Measurements from ENCODE around the gene IGSF21.

The IGSF21 gene

DNA sequence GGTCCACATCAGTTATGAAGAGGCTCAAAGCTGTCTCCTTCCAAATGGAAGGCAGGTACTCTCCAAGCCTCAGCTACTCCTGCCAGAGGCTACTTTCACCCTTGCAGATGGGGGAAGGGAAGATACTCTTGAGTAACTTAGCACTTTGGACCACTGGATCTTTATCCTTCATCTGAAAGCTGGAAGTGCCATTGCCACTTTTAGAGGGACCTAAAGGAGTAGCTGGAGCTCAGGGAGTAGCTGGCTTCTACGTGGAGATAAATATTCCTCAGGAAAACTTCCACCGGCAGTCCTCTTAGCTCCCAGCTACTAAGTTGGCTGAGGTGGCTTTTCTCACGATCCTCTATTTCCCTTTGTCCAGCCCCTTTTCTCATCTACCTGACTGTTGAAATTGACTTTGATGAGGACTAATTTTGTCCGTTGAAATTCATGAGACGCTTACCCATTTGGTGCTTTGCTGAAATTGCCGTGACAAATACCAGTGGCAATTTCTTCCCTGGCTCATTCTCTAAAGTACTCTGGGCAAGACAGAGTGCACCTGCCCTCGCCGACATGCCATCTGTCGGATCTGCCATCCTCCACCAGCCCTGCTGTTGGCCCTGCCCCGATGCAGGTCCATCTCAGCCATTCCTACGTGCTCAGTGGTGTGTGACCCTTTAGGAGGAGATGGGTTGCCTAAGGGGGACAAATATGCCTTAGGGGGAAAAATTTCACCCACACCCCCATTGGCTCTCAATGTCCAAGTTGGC, 13.6 kb downstream of the IGSF21 start:
- DNase-seq, result no peak

DNA sequence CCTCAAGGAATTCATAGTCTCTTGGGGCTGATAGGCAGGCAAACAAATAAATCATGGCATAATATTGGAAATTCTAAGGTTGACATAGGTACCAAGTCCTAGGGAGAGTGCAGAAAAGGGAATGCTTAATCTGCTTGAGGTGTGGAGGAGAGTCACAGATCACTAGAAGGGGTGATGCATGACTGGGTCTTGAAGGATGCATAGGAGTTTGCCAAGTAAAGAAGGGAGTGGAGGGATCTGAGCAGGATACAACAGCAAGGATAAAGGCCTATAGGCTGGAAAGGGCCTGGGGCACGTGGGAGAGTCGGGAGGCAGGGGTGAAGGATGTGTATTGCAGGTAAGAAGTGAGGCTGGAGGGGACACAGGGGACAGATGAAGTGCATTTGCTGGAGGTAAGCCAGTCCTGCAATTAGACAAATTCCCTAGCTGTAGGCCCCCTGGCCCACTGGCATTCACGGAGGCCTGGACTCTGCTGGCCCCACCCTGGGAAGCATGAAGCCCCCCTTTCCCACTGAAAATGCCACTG, 15.9 kb downstream of the IGSF21 start:
- no peak for DNase-seq

GRCh38 chr1:18124977-18125376, 17.4 kb downstream of the IGSF21 start:
- no peak for DNase-seq

DNA sequence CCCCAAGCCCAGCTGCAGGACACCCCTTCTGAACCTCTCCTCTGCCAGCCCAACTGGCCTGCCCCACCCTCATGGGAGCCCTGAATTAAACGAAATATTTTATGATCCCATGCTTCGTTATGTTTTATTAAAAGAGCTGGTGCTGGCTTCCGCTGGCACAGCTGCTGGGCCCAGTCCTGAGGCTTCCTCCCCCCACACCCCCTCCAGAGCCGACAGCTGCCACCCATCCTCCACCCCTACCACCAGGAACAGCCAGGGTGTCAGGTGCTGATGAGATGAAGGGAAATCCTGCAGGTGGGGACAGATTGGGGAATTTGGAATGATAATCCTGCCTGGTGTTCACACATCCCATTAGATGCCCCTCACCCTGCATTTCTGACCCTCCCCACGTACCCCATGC, 19.0 kb downstream of the IGSF21 start:
- DNase-seq, result no peak

DNA sequence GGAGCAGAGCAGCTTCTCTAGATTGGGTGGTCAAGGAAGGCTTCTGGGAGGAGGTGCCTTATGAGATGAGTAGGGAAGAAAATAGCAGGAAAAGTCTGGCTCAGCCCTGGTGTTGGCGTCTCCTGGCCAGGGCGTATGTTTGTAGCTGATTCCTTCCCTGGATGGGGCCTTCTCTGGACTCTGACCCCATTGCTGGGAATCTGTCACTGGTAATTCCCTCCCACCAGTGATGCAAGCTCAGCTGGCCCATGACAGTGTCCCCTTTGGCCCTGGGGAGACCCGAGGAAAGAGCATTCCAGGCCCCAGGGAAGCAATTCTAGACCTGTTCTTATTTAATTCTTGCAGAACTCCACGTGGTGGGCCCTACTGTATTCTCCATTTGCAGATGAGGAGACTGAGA, 20.7 kb downstream of the IGSF21 start:
- DNase-seq, result no peak

DNA sequence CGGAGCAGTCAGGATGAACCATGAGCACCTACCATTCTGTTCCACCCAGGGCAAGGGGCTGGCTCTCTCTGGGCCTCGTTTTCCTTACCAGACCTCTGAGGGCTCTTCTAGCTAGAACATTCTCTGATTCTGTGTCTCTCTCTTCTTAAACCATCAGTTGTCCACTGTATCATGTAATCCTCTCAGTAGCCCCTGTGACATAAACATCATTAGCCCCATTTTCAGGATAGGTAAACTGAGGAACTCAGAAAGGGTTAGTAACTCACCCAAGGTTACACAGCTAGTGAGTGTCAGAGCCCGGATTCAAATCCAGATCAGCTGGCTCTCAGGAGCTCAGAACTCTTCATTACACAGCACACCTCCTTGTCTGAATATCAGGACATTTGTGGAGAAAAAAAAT, 22.8 kb downstream of the IGSF21 start:
- DNase-seq, result no peak

GRCh38 chr1:18132022-18132710, 24.6 kb downstream of the IGSF21 start:
- DNase-seq, result no peak

- no peak for DNase-seq
Measured at GRCh38 chr1:18132711-18133541, 25.3 kb downstream of the IGSF21 start.

DNA sequence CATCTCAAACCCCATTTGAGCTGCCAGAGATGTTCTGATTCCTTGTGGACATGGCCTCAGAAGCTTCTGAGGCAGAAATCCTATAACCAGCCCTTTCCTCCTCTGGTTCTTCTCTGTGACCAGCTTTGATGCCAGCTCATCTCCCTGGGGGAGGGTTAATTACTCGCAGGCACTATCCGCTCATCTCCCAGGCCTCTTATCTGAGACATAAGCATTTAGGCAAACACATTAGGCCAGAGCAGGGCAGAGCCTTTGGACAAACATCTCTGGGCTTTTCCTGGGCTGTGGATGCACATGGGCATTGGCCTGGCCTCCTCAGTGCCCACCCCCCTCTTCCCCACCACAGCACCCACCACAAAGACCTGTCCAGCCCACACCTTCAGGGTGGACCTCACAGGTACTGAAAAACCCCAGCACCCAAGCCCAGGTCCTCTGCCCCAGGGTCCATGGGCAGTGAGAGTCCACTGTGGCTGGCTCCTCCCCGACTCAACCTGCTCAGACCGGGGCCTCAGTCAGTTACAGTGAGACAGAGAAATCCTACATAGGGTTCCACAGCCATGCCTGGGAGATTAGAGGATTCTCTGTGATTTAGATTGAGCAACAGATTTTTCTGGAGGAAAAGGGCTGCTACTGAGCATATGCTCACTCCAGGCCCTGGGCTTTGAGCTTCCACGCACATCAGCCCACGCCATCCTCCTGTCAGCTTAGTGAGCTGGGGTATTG, 26.9 kb downstream of the IGSF21 start:
- DNase-seq, result no peak

- no peak for DNase-seq
Measured at GRCh38 chr1:18137759-18138345, 30.3 kb downstream of the IGSF21 start.

DNA sequence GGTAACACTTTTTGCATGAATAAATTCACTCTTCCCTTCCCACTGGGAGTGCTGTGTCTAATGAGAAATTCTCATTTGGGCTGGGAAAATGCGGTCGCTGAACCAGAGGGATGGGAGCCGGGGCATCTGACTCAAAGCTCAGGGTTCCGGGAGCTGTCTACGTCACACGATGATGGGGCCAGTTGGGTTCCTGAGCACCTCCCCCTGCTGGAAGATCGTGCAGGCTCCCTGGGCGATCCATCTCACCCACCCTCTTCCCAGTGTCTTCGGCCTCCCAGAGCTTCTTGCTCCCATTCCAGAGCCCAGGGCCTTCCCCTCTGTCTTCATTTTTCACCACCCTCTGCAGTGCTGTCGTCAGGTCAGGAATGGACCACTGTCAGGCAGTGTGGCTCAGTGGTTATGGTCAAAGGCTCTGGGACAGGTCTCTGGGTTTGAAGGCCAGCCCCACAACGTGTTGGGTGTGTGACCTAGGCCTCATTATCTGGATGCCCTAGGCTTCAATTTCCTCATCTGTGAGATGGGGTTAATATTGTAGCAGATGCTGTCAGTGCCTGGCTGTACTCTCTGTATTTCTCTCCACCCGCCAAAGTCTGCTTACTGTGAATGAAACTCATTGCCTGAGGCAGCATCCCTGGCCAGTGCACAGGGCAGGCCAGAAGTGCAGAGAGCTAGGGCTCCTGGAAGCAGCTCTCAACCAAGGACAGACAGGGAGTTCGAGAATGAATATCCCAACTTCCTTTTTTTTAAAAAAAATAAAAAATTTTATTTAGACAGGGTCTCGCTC, 31.8 kb downstream of the IGSF21 start:
- DNase-seq, result no peak

GRCh38 chr1:18140411-18140810, 32.8 kb downstream of the IGSF21 start:
- no peak for DNase-seq

DNA sequence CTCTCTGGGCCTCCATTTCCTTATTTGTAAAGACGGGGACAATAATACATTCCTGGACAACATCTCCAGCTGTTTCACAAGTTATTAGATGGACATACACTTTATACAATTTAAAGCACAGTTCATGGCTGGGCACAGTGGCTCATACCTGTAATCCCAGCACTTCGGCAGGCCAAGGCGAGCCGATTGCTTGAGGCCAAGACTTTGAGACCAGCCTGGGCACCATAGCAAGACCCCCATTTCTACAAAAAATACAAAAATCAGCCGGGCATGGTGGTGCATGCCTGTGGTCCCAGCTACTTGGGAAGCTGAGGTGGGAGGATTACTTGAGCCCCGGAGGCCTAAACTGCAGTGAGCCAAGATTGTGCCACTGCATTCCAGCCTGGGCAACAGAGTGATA, 34.1 kb downstream of the IGSF21 start:
- no peak for DNase-seq

- DNase-seq, result no peak
Measured at GRCh38 chr1:18142471-18142870, 34.9 kb downstream of the IGSF21 start.

GRCh38 chr1:18142969-18143368, 35.4 kb downstream of the IGSF21 start:
- no peak for DNase-seq

GRCh38 chr1:18144062-18144461, 36.5 kb downstream of the IGSF21 start:
- no peak for DNase-seq

DNA sequence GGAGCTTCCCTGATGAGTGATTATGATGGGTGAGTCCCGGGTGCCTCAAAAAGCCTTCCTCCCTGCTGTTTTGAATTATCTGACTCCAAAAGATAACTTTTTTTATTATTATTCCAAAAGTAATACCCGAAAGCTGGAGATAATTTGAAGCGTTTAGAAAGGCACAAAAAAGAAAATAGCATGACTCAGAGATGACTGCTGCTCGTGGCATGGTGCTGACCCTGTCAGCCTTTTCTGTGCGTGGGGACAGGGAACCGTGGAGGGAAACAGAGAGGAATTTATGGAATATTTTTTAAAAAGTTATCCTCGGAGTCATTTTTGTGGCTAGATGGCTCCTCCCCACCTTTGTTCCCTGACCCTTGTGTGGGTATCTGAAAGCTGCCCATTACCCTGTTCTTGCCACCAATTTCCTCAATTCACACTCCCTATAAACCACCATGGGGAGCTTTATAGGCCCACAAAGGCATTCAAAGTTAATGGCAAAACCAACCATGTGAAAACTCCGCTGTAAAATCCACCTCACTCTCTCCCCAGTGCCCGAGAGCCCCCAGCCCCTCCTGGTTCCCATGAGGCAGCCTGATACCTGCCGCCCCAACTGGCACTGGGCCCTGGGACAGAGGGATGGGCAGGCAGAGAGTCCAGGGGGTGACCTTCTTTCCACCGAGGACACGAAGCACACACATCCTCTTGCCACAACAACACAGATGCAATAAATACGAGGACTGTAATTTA, 37.5 kb downstream of the IGSF21 start:
- no peak for DNase-seq

GRCh38 chr1:18145851-18146618, 38.4 kb downstream of the IGSF21 start:
- no peak for DNase-seq

DNA sequence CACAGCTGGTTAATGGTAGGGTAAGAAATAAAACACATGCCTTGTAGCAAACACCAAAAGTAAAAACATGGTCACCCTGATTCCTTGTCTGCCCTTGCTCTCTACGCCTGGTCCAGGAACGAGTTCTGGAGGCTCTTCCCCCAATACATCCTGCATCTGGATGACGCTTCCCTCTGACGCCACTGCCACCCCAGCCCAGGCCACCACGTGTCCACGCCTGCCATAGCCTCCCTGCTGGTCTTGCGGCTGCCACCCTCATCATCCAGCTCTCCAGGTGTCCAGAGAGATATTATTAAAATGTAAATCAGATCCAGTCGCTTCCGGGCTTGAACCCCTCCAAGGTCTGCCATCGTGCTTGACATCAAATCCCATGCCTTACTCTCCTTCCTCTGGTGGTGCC, 39.3 kb downstream of the IGSF21 start:
- DNase-seq, result no peak

DNA sequence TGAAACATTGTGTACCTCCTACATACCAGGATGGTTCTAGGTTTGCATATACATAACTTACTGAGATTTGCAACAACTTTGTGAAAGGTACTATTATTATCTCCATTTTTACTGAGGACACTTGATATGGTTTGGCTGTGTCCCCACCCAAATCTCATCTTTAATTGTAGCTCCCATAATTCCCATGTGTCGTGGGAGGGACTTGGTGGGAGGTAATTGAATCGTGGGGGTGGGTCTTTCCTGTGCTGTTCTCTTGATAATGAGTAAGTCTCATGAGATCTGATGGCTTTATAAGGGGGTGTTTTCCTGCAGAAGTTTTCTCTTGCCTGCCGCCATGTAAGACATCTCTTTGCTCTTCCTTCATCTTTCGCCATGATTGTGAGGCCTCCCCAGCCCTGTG, 40.1 kb downstream of the IGSF21 start:
- DNase-seq, result no peak
